K562 (cell line): ENCODE results near the gene SFR1.

Source experiments
- CEBPG ChIP-seq, 3 experiments: fragments of 200-800 bp in 1 of 3; sonication (Bioruptor generic) in 1 of 3; sonication (generic) in 1 of 3; formaldehyde crosslinking in 1 of 3; IDR thresholded peaks in 2 of 3; conservative IDR thresholded peaks in 1 of 3; 2 replicates each; pipeline versions ENCODE4 v1.6.1 to v1.8.0; 2016 to 2022; ENCODE audit warnings: missing compliant biosample characterization in 2 of 3, missing genetic modification characterization in 2 of 3, mild to moderate bottlenecking in 1 of 3, missing genetic modification reagents in 1 of 3
- NCOR1 ChIP-seq: fragments of 450-650 bp; IDR thresholded peaks from 2 replicates; pipeline ENCODE4 v1.6.1; 2016; ENCODE audit warnings: mild to moderate bottlenecking, moderate library complexity
- RBBP5 ChIP-seq: fragments of 200-600 bp; sonication (generic); IDR thresholded peaks from 2 replicates; pipeline ENCODE4 v1.6.1; 2012; ENCODE audit warnings: borderline replicate concordance, mild to moderate bottlenecking, low read length, control low read depth, inconsistent platforms; ENCODE audit not compliant: insufficient read depth, poor library complexity, severe bottlenecking
- YBX1 ChIP-seq: fragments of 450-650 bp; IDR thresholded peaks from 2 replicates; pipeline ENCODE4 v1.7.1; 2016; ENCODE audit warnings: mild to moderate bottlenecking
- YY1 ChIP-seq, 3 experiments: IDR thresholded peaks; 2 replicates each; pipeline ENCODE4 v1.6.1; 2011; ENCODE audit warnings: low read length in 2 of 3, mild to moderate bottlenecking in 2 of 3, moderate library complexity in 2 of 3, borderline replicate concordance in 1 of 3, control low read depth in 1 of 3, low read depth in 1 of 3; ENCODE audit not compliant: insufficient read depth in 3 of 3, insufficient replicate concordance in 2 of 3, control insufficient read depth in 1 of 3, insufficient read length in 1 of 3; ENCODE audit errors: extremely low read depth in 1 of 3
- TF ChIP-seq, protein P1 (sequence below), 2 experiments: fragments of 450-650 bp; formaldehyde crosslinking in 1 of 2; IDR thresholded peaks; 2 replicates each; pipeline versions ENCODE4 v1.4.0 to v1.6.1; 2014 to 2020; ENCODE audit warnings: mild to moderate bottlenecking in 2 of 2, borderline replicate concordance in 1 of 2, low read depth in 1 of 2

DNA sequence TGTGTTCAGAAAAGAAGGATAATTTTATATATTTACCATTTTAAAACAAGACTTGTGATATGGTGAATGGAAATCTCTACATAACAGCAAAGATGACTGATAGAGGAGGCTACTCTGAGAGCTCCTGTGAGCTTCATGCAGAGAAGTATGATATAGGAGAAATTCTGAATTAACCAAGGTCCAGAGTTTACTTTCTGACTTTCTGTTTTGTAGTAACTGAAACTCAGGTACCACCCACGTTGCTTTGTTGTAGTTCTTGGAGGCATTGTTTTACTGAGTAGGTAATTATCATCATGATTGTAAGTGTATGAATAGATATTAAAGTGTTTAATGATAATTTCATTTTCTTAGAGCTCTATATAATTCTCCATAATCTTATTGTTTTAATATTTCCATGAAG, 18.0 kb upstream of the SFR1 start:
- TF ChIP-seq YY1 (IDR thresholded peaks at IDR 0.05; ENCODE audit: borderline replicate concordance in 1 of 3, control insufficient read depth in 1 of 3, extremely low read depth in 1 of 3, insufficient read depth in 3 of 3, insufficient read length in 1 of 3, insufficient replicate concordance in 2 of 3, low read depth in 1 of 3, low read length in 2 of 3) (no peak), RBBP5 (no peak), YBX1 (no peak), CEBPG (CRISPR knock-in tag; IDR thresholded peaks at IDR 0.05) (no peak), CEBPG (tag; conservative IDR thresholded peaks at IDR 0.05 in 1 of 2, IDR thresholded peaks at IDR 0.05 in 1 of 2) (no peak), NCOR1 (no peak)
- TF ChIP-seq, protein P1, sequence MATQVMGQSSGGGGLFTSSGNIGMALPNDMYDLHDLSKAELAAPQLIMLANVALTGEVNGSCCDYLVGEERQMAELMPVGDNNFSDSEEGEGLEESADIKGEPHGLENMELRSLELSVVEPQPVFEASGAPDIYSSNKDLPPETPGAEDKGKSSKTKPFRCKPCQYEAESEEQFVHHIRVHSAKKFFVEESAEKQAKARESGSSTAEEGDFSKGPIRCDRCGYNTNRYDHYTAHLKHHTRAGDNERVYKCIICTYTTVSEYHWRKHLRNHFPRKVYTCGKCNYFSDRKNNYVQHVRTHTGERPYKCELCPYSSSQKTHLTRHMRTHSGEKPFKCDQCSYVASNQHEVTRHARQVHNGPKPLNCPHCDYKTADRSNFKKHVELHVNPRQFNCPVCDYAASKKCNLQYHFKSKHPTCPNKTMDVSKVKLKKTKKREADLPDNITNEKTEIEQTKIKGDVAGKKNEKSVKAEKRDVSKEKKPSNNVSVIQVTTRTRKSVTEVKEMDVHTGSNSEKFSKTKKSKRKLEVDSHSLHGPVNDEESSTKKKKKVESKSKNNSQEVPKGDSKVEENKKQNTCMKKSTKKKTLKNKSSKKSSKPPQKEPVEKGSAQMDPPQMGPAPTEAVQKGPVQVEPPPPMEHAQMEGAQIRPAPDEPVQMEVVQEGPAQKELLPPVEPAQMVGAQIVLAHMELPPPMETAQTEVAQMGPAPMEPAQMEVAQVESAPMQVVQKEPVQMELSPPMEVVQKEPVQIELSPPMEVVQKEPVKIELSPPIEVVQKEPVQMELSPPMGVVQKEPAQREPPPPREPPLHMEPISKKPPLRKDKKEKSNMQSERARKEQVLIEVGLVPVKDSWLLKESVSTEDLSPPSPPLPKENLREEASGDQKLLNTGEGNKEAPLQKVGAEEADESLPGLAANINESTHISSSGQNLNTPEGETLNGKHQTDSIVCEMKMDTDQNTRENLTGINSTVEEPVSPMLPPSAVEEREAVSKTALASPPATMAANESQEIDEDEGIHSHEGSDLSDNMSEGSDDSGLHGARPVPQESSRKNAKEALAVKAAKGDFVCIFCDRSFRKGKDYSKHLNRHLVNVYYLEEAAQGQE (IDR thresholded peaks at IDR 0.05; ENCODE audit: borderline replicate concordance): no peak
- TF ChIP-seq, protein P1 (CRISPR knock-in tag; IDR thresholded peaks at IDR 0.05; ENCODE audit: low read depth): no peak
